GM19238 (cell line): ENCODE measurements around the gene RPTOR.

Experiments used
- DNase-seq: peaks from one replicate; pipeline ENCODE4 v3.0.0; 2011; ENCODE audit warnings: low spot score; ENCODE audit not compliant: insufficient read length

RPTOR gene

GRCh38 chr17:80843741-80844156 lies 299.1 kb downstream of the RPTOR start:
- DNase-seq, result no peak

GRCh38 chr17:80844418-80844990 lies 299.9 kb downstream of the RPTOR start:
- DNase-seq, result no peak

DNA sequence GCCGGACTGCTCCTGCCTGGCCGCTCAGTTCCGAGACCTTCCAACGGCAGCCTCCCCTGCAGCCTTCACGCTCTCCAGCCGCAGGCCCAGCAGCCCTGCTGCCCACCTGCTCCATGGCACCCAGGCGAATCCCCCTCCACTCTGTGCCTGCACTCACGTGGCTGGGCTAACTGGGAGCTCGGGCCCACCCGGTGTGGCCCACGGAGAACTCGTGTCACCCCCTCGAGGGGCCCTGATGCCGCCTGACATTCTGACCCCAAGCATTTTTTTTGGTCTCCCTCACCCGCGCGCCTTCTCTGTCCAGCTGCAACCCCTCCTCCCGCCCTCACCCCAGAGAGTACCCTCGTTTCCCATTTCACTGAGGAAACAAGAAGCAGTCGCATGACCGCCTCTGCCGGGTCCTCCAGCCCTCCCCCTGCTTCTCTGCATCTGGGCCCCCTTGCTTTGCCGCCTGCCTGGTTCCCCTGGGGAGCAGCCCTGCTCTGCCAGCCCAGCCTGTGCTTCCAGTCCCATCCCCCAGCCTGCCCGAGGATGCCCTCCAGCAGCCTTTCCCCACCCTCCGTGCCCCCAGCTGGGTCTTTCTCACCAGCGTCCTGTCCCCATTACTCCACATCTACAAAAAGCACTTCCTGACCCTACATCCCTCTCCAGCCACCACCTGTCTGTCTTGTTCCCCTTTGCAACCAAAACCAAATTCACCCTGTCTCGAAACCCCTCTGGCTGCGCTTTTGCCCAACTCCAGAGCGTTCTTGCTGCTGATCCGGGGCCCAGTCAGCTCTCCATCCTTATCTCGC lies 300.6 kb downstream of the RPTOR start:
- no peak for DNase-seq

GRCh38 chr17:80845863-80846671 lies 301.4 kb downstream of the RPTOR start:
- DNase-seq, result no peak

DNA sequence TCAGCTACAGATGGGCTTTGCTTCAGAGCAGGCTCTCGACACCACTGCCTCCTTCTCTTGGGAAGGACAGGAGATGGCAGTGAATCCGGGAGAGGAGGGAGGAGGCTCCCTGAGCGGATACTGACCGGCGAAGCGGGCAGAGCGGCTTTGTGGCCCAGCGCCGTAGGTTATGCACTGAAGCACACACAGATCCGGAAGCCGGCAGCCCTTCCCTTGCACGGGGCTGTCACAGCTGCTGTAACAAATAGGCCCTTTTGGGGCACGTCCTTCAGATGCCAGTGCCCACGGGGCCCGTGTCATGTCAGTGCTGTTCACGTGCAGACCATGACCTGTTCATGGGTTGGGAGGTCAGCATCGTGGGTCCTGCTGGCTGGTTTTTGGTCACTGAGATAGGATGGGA lies 302.3 kb downstream of the RPTOR start:
- no peak for DNase-seq

DNA sequence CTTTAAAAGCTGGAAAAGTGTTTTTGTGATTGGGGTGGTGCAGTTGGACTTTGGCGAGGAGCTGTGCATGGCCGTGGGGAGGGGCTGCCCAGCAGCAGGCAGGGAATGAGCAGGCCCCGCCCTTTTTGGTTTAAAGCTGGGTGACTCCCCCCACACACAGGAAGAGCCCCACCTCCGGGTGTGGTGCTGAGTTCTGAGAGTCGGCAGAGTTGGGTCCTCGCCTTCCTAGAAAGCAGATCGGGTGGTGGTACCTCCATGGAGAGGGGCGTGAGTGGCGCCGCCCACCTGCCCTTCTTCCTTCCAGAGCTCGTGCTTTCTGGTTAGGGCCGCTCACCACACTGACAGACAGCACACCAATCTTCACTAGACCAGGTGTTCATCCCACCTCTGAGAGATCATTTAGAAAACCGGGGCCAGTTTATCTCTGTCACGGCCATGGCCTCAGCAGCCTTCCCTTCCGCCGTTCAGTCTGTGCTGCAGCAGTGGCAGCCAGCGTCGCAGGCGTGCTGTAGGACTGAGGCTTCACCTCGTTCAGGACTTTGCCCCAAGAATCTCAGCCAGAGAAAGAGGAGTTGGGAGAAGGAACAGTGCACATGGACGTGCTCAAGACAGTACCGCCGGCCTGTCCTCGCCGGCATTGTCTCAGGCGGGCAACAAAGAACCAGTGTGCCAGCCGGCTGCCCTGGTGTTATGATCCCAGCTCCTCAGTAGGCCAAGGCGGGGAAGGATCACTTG lies 303.0 kb downstream of the RPTOR start:
- DNase-seq, result no peak

DNA sequence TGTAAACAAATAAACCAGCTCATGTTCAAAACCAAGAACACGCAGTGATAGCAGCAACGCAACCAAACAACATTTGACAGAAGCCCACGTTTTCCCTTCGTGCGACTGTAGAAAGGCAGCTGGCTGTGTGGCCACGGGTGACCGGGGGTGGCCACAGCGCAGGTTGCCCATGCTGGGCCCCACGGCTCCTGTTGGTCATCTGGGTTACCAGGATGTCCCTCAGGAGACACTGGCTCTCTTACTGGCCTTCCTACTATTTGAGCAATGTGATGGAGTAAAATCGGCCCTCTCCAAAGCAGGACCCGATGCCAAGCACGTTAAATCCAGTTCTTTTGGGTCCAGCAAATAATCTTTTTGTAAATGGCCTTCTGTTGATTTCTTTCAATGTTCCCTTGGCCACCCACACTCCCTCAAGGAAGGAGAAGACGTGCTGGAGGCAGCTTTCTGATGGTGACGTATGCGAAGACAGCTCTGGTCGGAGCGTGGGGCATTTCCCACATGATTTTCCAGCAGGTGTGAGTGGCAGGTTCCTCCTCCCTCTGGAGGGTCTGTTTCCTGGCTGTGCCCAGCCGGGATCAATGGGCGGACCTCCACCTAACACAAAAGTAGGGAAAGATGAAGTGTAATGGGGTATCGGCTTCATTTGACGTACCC lies 303.9 kb downstream of the RPTOR start:
- DNase-seq, result no peak

DNA sequence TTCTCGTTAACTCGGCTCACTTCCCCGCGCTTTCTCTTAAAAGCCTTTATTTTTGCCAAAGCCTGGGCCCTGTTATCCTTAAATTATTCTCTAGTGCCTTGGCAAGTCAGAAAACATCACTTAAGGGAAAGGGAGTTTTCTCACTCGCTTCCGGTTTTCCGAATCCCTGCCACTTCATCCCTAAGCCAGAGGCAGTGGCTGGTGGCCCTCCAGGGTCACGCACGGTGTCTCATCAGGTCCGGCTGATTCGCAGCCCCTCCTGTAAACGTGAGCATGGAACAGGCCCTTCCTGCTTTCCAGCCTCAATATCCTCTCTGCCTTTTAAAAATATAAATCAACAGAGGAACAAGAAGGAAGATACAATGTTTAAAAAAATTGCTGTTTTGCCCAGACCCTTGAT lies 304.5 kb downstream of the RPTOR start:
- no peak for DNase-seq

DNA sequence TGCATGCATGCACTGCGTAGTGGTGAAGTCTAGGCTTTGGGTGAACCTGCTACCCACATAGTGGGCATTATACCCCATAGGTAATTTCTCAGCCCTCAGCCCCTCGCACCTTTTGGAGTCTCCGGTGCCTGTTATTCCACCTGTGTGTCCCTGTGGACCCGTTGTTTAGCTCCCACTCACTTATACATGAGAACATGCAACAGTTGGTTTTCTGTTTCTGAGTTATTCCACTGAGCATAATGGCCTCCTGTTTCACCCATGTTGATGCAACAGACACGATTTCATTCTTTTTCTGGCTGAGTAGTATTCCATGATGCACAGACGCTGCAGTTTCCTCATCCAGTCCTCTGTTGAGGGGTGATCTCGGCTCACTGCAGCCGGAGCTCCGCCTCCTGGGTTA lies 305.5 kb downstream of the RPTOR start:
- DNase-seq, result no peak

- no peak for DNase-seq
These were observed 306.2 kb downstream of the RPTOR start for GRCh38 chr17:80850817-80851216.

GRCh38 chr17:80851277-80851925 lies 306.8 kb downstream of the RPTOR start:
- DNase-seq, result no peak

- no peak for DNase-seq
These were observed 307.9 kb downstream of the RPTOR start for GRCh38 chr17:80852476-80853015.

- no peak for DNase-seq
These were observed 308.4 kb downstream of the RPTOR start for GRCh38 chr17:80853076-80853475.

GRCh38 chr17:80854220-80854619 lies 309.6 kb downstream of the RPTOR start:
- no peak for DNase-seq

- no peak for DNase-seq
These were observed 310.7 kb downstream of the RPTOR start for GRCh38 chr17:80855196-80855947.

DNA sequence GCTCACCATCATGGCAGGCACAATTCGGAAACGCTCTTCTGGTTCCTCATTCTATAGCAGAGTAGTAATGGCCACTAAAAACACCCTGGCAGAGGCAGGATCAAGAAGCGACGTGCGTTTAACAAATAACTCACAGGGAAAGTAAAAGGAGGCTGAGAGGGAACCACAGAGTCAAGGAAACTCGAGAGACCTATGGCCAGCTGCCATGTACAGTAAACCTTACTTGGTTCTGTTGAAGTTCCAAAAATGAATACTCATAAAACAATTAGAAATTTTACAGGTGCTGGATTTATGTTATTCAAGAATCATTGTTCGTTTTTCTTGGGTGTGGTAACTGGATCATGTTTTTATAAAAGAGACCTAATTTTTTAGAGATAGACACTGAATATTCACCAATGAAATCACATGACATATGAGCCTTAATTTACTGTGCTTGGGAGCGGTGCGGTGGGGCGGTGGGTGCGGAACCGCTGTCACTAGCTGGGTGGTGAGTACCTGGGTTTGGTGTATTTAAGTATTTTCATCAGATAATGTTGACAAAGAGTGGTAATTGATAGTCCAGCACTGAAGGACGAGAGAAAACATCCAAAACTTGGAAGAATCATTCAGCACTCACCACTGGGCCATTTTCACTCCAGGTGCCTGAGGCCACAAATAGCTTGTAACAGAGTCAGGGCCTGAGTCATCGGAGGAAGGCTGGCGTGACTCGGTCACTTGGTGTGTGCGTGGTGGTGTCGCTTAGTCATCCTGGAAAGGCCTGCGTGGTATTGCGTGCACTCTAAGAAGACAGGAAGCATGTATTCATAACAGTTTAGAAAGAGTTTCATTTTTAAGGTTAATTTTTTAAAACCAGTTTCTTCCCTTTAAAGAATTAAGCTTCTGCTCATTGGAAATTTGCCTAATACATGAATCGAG lies 311.6 kb downstream of the RPTOR start:
- peak; percentile 75 for DNase-seq

GRCh38 chr17:80856863-80857755 lies 312.5 kb downstream of the RPTOR start:
- DNase-seq, result no peak
